ENCODE results near the gene PFAS.

PFAS gene

GRCh38 chr17:8264320-8264719, 15.2 kb downstream of the PFAS start:
- TF ChIP-seq, protein P1, sequence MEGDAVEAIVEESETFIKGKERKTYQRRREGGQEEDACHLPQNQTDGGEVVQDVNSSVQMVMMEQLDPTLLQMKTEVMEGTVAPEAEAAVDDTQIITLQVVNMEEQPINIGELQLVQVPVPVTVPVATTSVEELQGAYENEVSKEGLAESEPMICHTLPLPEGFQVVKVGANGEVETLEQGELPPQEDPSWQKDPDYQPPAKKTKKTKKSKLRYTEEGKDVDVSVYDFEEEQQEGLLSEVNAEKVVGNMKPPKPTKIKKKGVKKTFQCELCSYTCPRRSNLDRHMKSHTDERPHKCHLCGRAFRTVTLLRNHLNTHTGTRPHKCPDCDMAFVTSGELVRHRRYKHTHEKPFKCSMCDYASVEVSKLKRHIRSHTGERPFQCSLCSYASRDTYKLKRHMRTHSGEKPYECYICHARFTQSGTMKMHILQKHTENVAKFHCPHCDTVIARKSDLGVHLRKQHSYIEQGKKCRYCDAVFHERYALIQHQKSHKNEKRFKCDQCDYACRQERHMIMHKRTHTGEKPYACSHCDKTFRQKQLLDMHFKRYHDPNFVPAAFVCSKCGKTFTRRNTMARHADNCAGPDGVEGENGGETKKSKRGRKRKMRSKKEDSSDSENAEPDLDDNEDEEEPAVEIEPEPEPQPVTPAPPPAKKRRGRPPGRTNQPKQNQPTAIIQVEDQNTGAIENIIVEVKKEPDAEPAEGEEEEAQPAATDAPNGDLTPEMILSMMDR (IDR thresholded peaks at IDR 0.05; ENCODE audit: low read depth, low read length, missing control alignments): no peak
- in situ Hi-C loops (cut with HindIII; ENCODE audit: low pct_ligation_motif_present, low sequenced_read_pairs): no loop called here

GRCh38 chr17:8264836-8265542, 15.9 kb downstream of the PFAS start:
- H3K27me3 ChIP-seq (replicated peaks): no peaks in the 10 kb centered on the region
- TF ChIP-seq, protein P1 (IDR thresholded peaks at IDR 0.05; ENCODE audit: low read depth, low read length, missing control alignments): no peak
- H3K36me3 ChIP-seq (replicated peaks): peaks cover 33% of the 10 kb centered on the region
- no peak for DNase-seq
- no peak overlapping the region for H3K4me3 ChIP-seq (ENCODE audit: low read depth, low read length)
- in situ Hi-C loops (cut with HindIII; ENCODE audit: low pct_ligation_motif_present, low sequenced_read_pairs): no loop called here
- no peak overlapping the region for H3K27ac ChIP-seq

More at GRCh38 chr17:8264320-8264719, 15.2 kb downstream of the PFAS start:
- Histone ChIP-seq H3K27me3 (replicated peaks) (no peaks in the 10 kb centered on the region), H3K4me3 (ENCODE audit: low read depth, low read length) (no peak overlapping the region), H3K27ac (no peak overlapping the region), H3K36me3 (replicated peaks) (peaks cover 33% of the 10 kb centered on the region)
- DNase-seq: no peak

- TF ChIP-seq, protein P1 (IDR thresholded peaks at IDR 0.05; ENCODE audit: low read depth, low read length, missing control alignments): no peak
- in situ Hi-C loops (cut with HindIII; ENCODE audit: low pct_ligation_motif_present, low sequenced_read_pairs): no loop called here
- H3K4me3 ChIP-seq (ENCODE audit: low read depth, low read length): no peak overlapping the region
- peaks cover 31% of the 10 kb centered on the region for H3K36me3 ChIP-seq (replicated peaks)
- no peak overlapping the region for H3K27ac ChIP-seq
- no peaks in the 10 kb centered on the region for H3K27me3 ChIP-seq (replicated peaks)
- DNase-seq: no peak
Observed at GRCh38 chr17:8266648-8267479, 17.8 kb downstream of the PFAS start.

GRCh38 chr17:8267480-8268147, 18.5 kb downstream of the PFAS start:
- H3K36me3 ChIP-seq (replicated peaks): peaks cover 28% of the 10 kb centered on the region
- H3K27me3 ChIP-seq (replicated peaks): no peaks in the 10 kb centered on the region
- TF ChIP-seq, protein P1 (IDR thresholded peaks at IDR 0.05; ENCODE audit: low read depth, low read length, missing control alignments): no peak
- no peak overlapping the region for H3K27ac ChIP-seq
- H3K4me3 ChIP-seq (ENCODE audit: low read depth, low read length): no peak overlapping the region
- in situ Hi-C loops (cut with HindIII; ENCODE audit: low pct_ligation_motif_present, low sequenced_read_pairs): no loop called here
- no peak for DNase-seq

- TF ChIP-seq, protein P1 (IDR thresholded peaks at IDR 0.05; ENCODE audit: low read depth, low read length, missing control alignments): no peak
- H3K27ac ChIP-seq: no peak overlapping the region
- peaks cover 17% of the 10 kb centered on the region for H3K36me3 ChIP-seq (replicated peaks)
- H3K4me3 ChIP-seq (ENCODE audit: low read depth, low read length): no peak overlapping the region
- DNase-seq: no peak
- in situ Hi-C loops (cut with HindIII; ENCODE audit: low pct_ligation_motif_present, low sequenced_read_pairs): no loop called here
- H3K27me3 ChIP-seq (replicated peaks): no peaks in the 10 kb centered on the region
Observed at GRCh38 chr17:8268550-8269298, 19.6 kb downstream of the PFAS start.
